HG03139 (cell line): Measurements from ENCODE around the gene CCR3.

Source experiments
- ATAC-seq: cut with Tn5 transposase; IDR thresholded peaks from one replicate; pipeline ENCODE4 v1.9.1; 2021; ENCODE audit not compliant: unreplicated experiment

The CCR3 gene

GRCh38 chr3:46218196-46218709 is 24.0 kb upstream of the CCR3 start:
- ATAC-seq, result no peak

- ATAC-seq, result no peak
Observed at GRCh38 chr3:46221391-46221790, 20.9 kb upstream of the CCR3 start.

- no peak for ATAC-seq
Observed at GRCh38 chr3:46221938-46222337, 20.3 kb upstream of the CCR3 start.

GRCh38 chr3:46222435-46223161 is 19.7 kb upstream of the CCR3 start:
- ATAC-seq, result no peak

GRCh38 chr3:46228260-46229242 is 13.7 kb upstream of the CCR3 start:
- no peak for ATAC-seq

GRCh38 chr3:46231323-46231722 is 10.9 kb upstream of the CCR3 start:
- no peak for ATAC-seq

GRCh38 chr3:46233194-46233593 is 9.1 kb upstream of the CCR3 start:
- no peak for ATAC-seq

- no peak for ATAC-seq
Observed at GRCh38 chr3:46235425-46235824, 6.8 kb upstream of the CCR3 start.

- ATAC-seq, result no peak
Observed at GRCh38 chr3:46236294-46237054, 5.8 kb upstream of the CCR3 start.

- no peak for ATAC-seq
Observed at GRCh38 chr3:46238386-46238785, 3.9 kb upstream of the CCR3 start.

- no peak for ATAC-seq
Observed at GRCh38 chr3:46239301-46239938, 2.8 kb upstream of the CCR3 start.

GRCh38 chr3:46239952-46240351 is 2.3 kb upstream of the CCR3 start:
- ATAC-seq, result no peak

- ATAC-seq, result no peak
Observed at GRCh38 chr3:46243560-46243959, 1.3 kb downstream of the CCR3 start.

GRCh38 chr3:46245146-46245545 is 2.9 kb downstream of the CCR3 start:
- ATAC-seq, result no peak

- ATAC-seq, result no peak
Observed at GRCh38 chr3:46252980-46253379, 10.7 kb downstream of the CCR3 start.

- ATAC-seq, result no peak
Observed at GRCh38 chr3:46258525-46258924, 16.3 kb downstream of the CCR3 start.

GRCh38 chr3:46261926-46262594 is 19.8 kb downstream of the CCR3 start:
- ATAC-seq, result no peak

- ATAC-seq, result no peak
Observed at GRCh38 chr3:46264002-46264401, 21.7 kb downstream of the CCR3 start.

GRCh38 chr3:46266598-46266997 is 24.3 kb downstream of the CCR3 start:
- ATAC-seq, result no peak

- no peak for ATAC-seq
Observed at GRCh38 chr3:46269556-46269955, 27.3 kb downstream of the CCR3 start.
